PC-9 (cell line): ENCODE measurements around the gene SPIN2B. TPM values are rescaled to one million over a fixed set of nuclear protein-coding genes. Genes with fewer than 3 reads are reported as not detected.
"Not testable (repeated sequence)": the region's sequence is repeated elsewhere in the genome, so short reads cannot be mapped to it uniquely, and the experiment has no call there.

Experiments used
- BruUV-seq: library from RNA; stranded (reverse); fragments of 400-500 nt; replicated peaks from 2 replicates; lab custom pipeline; 2021; lab: Mats Ljungman, UMichigan
- CTCF ChIA-PET: fragments of 300-600 bp; sonication (Branson Sonifier 250); formaldehyde crosslinking; loops from one replicate; lab custom pipeline; 2022; ENCODE audit warnings: antibody characterized with exemption; lab: Charles Lee
- POLR2A ChIA-PET: fragments of 300-600 bp; sonication (Branson Sonifier 250); formaldehyde crosslinking; loops from one replicate; lab custom pipeline; 2022; ENCODE audit warnings: antibody characterized with exemption; ENCODE audit not compliant: unreplicated experiment; lab: Charles Lee
- DNase-seq, 2 experiments: peaks; one replicate each; pipeline versions ENCODE4 v3.0.0 to v3.0.0-alpha.2; 2015 to 2022; ENCODE audit warnings: mixed read lengths in 1 of 2
- H2AFZ ChIP-seq: fragments of 200-600 bp; sonication (generic); 2 replicates; pipeline ENCODE4 v1.8.1; 2017; ENCODE audit warnings: antibody characterized with exemption
- H3F3A ChIP-seq: fragments of 200-600 bp; sonication (generic); 2 replicates; pipeline ENCODE4 v1.8.1; 2017; ENCODE audit warnings: antibody characterized with exemption, mild to moderate bottlenecking, low read depth; ENCODE audit not compliant: insufficient read depth
- H3K27ac ChIP-seq: fragments of 200-600 bp; sonication (generic); 2 replicates; pipeline ENCODE4 v1.6.1; 2016; ENCODE audit warnings: mixed run types
- H3K27me3 ChIP-seq: fragments of 200-600 bp; sonication (generic); 2 replicates; pipeline ENCODE4 v1.6.1; 2016; ENCODE audit warnings: low read depth, mixed run types; ENCODE audit not compliant: insufficient read depth
- H3K36me3 ChIP-seq: fragments of 200-600 bp; sonication (generic); 2 replicates; pipeline ENCODE4 v1.6.1; 2016; ENCODE audit warnings: low read depth, mixed run types
- H3K4me1 ChIP-seq: fragments of 200-600 bp; sonication (generic); replicated peaks from 2 replicates; pipeline ENCODE4 v1.6.1; 2016; ENCODE audit warnings: mixed run types; ENCODE audit not compliant: insufficient read depth
- H3K4me2 ChIP-seq: fragments of 200-600 bp; sonication (generic); 2 replicates; pipeline ENCODE4 v1.6.1; 2017; ENCODE audit warnings: mixed run types
- H3K4me3 ChIP-seq: fragments of 200-600 bp; sonication (generic); 2 replicates; pipeline ENCODE4 v1.6.1; 2016; ENCODE audit warnings: mixed run types
- H3K79me2 ChIP-seq: fragments of 200-600 bp; sonication (generic); 2 replicates; pipeline ENCODE4 v1.6.1; 2017; ENCODE audit warnings: low read depth, mixed run types
- H3K9me2 ChIP-seq: fragments of 200-600 bp; sonication (generic); 2 replicates; pipeline ENCODE4 v1.8.1; 2017; ENCODE audit warnings: mild to moderate bottlenecking; ENCODE audit not compliant: insufficient read depth
- H3K9me3 ChIP-seq: fragments of 200-600 bp; sonication (generic); 2 replicates; pipeline ENCODE4 v1.8.1; 2016; ENCODE audit warnings: low read depth; ENCODE audit not compliant: insufficient read depth
- H4K20me1 ChIP-seq: fragments of 200-600 bp; sonication (generic); 2 replicates; pipeline ENCODE4 v1.8.1; 2017; ENCODE audit not compliant: insufficient read depth
- CTCF ChIP-seq: fragments of 200-600 bp; sonication (generic); conservative IDR thresholded peaks from 2 replicates; pipeline ENCODE4 v1.6.1; 2017; ENCODE audit warnings: mixed run types, antibody characterized with exemption, mild to moderate bottlenecking, moderate library complexity
- EZH2 ChIP-seq: fragments of 200-600 bp; sonication (generic); IDR thresholded peaks from 2 replicates; pipeline ENCODE4 v1.8.0; 2017; ENCODE audit warnings: antibody characterized with exemption, low read depth
- intact Hi-C: fragments of 100-400 bp; cut with micrococcal nuclease; formaldehyde crosslinking; loops from one replicate; pipeline ENCODE4 v1.10.0; 2022; ENCODE audit not compliant: unreplicated experiment
- total RNA-seq: library from RNA; stranded (reverse); gene quantifications from 2 replicates; pipeline ENCODE4 v1.2.3, GENCODE V29; 2021

SPIN2B gene
- total RNA-seq, 1 experiment from 2014 or later, result 31.2 TPM

GRCh38 chrX:57138674-57139073, 17.3 kb upstream of the SPIN2B start:
- ChIA-PET CTCF (no interaction called here), POLR2A (no interaction called here)
- no peak for DNase-seq
- Histone ChIP-seq H3K4me1 (no peaks in the 10 kb centered on the region), H3K36me3 (no peaks in the 10 kb centered on the region), H3K9me2 (no peaks in the 10 kb centered on the region; the same call in 1 of the 2 replicates), H3K79me2 (no peaks in the 10 kb centered on the region), H3K9me3 (no peaks in the 10 kb centered on the region), H3F3A (no peaks in the 10 kb centered on the region), H2AFZ (no peak overlapping the region), H3K4me2 (no peak overlapping the region), H3K27me3 (no peaks in the 10 kb centered on the region), H4K20me1 (no peaks in the 10 kb centered on the region), H3K4me3 (no peak overlapping the region), H3K27ac (no peak overlapping the region)
- no peak for TF ChIP-seq EZH2
- TF ChIP-seq CTCF, result no peak
- BruUV-seq, result no TSS peak
- intact Hi-C loops, result no loop called here

GRCh38 chrX:57137501-57137900, 16.2 kb upstream of the SPIN2B start:
- no peaks in the 10 kb centered on the region for H3K9me2 ChIP-seq
- H4K20me1 ChIP-seq, result no peaks in the 10 kb centered on the region
- no peak overlapping the region for H2AFZ ChIP-seq
- no TSS peak for BruUV-seq
- ChIA-PET CTCF (no interaction called here), POLR2A (no interaction called here)
- no peak overlapping the region for H3K27ac ChIP-seq
- intact Hi-C loops, result no loop called here
- H3F3A ChIP-seq, result no peaks in the 10 kb centered on the region
- H3K36me3 ChIP-seq, result no peaks in the 10 kb centered on the region
- no peak overlapping the region for H3K4me3 ChIP-seq
- H3K27me3 ChIP-seq, result no peaks in the 10 kb centered on the region
- H3K9me3 ChIP-seq, result no peaks in the 10 kb centered on the region
- no peak overlapping the region for H3K4me2 ChIP-seq
- no peaks in the 10 kb centered on the region for H3K4me1 ChIP-seq
- no peak for DNase-seq
- no peaks in the 10 kb centered on the region for H3K79me2 ChIP-seq
- TF ChIP-seq EZH2, result no peak
- no peak for TF ChIP-seq CTCF

GRCh38 chrX:57137073-57137472, 15.7 kb upstream of the SPIN2B start, which contains the start of gene SPIN2A:
SPIN2A (minus strand) TSS chrX:57137397; CDS start chrX:57136597, 800 bp downstream.
- H3K9me3 ChIP-seq, H4K20me1 ChIP-seq, BruUV-seq, H3K4me3 ChIP-seq, H3K36me3 ChIP-seq, H3F3A ChIP-seq, CTCF ChIA-PET, H3K9me2 ChIP-seq, H3K4me2 ChIP-seq, DNase-seq, H3K27me3 ChIP-seq, H2AFZ ChIP-seq, intact Hi-C loops, H3K79me2 ChIP-seq, H3K27ac ChIP-seq, H3K4me1 ChIP-seq, POLR2A ChIA-PET: not testable (repeated sequence)

GRCh38 chrX:57136589-57136988, 15.2 kb upstream of the SPIN2B start:
- DNase-seq, H4K20me1 ChIP-seq, H3K4me3 ChIP-seq, CTCF ChIA-PET, BruUV-seq, H3K36me3 ChIP-seq, H3K4me1 ChIP-seq, H3F3A ChIP-seq, H3K27ac ChIP-seq, intact Hi-C loops, H3K9me2 ChIP-seq, H3K27me3 ChIP-seq, H3K4me2 ChIP-seq, H3K9me3 ChIP-seq, POLR2A ChIA-PET, H2AFZ ChIP-seq, H3K79me2 ChIP-seq: not testable (repeated sequence)
